Right atrium auricular region (tissue), 2 donors: Measurements from ENCODE around the gene MATN1. TPM values are rescaled to one million over a fixed set of nuclear protein-coding genes. Genes with fewer than 3 reads are reported as not detected.

ENCODE experiments used
- DNase-seq: peaks from one replicate; pipeline ENCODE4 v3.0.0-alpha.2; 2019; ENCODE audit warnings: low spot score
- H3K27ac ChIP-seq, 2 donors: fragments of 200-600 bp; sonication (generic); 1 replicate in 1 of 2; 2 replicates in 1 of 2; pipeline ENCODE4 v1.5.1; 2016 to 2019
- H3K27me3 ChIP-seq, 2 donors: fragments of 200-600 bp; sonication (generic); one replicate each; pipeline versions ENCODE4 v1.5.1 to v1.6.0; 2017 to 2019
- H3K36me3 ChIP-seq: fragments of 200-600 bp; sonication (generic); one replicate; pipeline ENCODE4 v1.5.1; 2016
- H3K4me1 ChIP-seq, 2 donors: fragments of 200-600 bp; sonication (generic); one replicate each; pipeline versions ENCODE4 v1.5.1 to v1.6.0; 2017 to 2019
- H3K4me3 ChIP-seq, 2 donors: fragments of 200-600 bp; sonication (generic); 1 replicate in 1 of 2; 2 replicates in 1 of 2; pipeline ENCODE4 v1.5.1; 2017 to 2019; ENCODE audit warnings: mild to moderate bottlenecking in 1 of 2, moderate library complexity in 1 of 2
- H3K9me3 ChIP-seq, 2 donors: fragments of 200-600 bp; sonication (generic); one replicate each; pipeline ENCODE4 v1.5.1; 2019
- CTCF ChIP-seq, 2 donors: fragments of 200-600 bp; sonication (generic); IDR thresholded peaks; one replicate each; pipeline ENCODE4 v1.5.1; 2019; ENCODE audit warnings: antibody characterized with exemption in 2 of 2
- total RNA-seq, 2 donors: library from RNA; depleted of rRNA; stranded (reverse); fragments of >200 nt; gene quantifications; one replicate each; pipeline ENCODE4 v1.1.0, GENCODE V29; 2016

Gene MATN1
- total RNA-seq, 2 donors from 2014 or later, result not detected

DNA sequence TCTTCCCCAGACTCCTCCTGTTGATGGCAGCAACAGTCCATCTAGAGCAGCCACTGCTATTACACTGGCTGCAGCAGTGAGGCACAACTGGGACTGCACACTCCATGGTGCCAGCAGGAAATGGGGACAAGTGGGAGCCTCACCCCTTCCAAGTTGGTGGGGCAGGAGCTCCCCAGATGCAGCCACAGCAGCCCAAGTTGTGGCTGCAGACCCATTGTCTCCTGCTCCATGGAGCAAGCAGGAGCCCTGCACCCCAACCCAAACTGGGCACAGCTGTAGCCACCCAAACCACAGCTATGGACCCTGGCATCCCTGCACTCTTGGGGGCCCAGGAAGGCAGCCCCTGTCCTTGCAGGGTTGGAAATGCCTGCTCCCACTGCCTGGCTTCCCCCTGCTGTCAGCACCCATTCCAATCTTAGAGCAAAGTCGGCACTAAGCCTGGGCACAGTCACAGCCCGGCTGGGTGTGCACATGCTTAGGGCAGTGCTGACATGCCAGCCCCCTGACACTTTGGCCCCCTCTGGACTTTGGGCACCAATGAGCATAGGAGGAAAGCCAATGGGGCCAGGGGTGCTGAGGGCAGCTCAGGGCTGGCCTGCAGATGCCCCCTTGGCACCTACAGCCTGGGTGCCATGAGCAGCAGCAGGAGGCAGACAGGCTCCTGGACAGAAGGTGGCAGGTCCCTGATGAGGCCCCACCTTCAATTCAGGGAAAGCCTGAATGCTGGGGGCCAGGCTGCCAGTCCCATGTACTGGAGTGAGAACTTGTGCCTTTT lies 44.0 kb downstream of the MATN1 start:
- no peak for DNase-seq
- H3K9me3 ChIP-seq, result peaks cover 0 to 7% of the 10 kb centered on the region in 2 donors
- TF ChIP-seq CTCF (IDR thresholded peaks at IDR 0.05), result no peak
- H3K4me1 ChIP-seq, result peaks cover 0 to 15% of the 10 kb centered on the region in 2 donors
- no peak overlapping the region for H3K27ac ChIP-seq
- no peak overlapping the region for H3K4me3 ChIP-seq
- no peaks in the 10 kb centered on the region for H3K36me3 ChIP-seq
- no peaks in the 10 kb centered on the region for H3K27me3 ChIP-seq

GRCh38 chr1:30678209-30678608 lies 45.2 kb downstream of the MATN1 start:
- no peaks in the 10 kb centered on the region for H3K36me3 ChIP-seq
- no peak overlapping the region for H3K4me3 ChIP-seq
- H3K27ac ChIP-seq, result no peak overlapping the region
- DNase-seq, result no peak
- H3K27me3 ChIP-seq, result no peaks in the 10 kb centered on the region
- peaks cover 0 to 15% of the 10 kb centered on the region in 2 donors for H3K4me1 ChIP-seq
- no peak for TF ChIP-seq CTCF (IDR thresholded peaks at IDR 0.05)
- peaks cover 0 to 15% of the 10 kb centered on the region in 2 donors for H3K9me3 ChIP-seq

GRCh38 chr1:30677471-30677870 lies 45.9 kb downstream of the MATN1 start:
- Histone ChIP-seq H3K4me1 (peaks cover 0 to 11% of the 10 kb centered on the region in 2 donors), H3K9me3 (peaks cover 0 to 15% of the 10 kb centered on the region in 2 donors), H3K27ac (no peak overlapping the region), H3K4me3 (no peak overlapping the region), H3K36me3 (no peaks in the 10 kb centered on the region), H3K27me3 (no peaks in the 10 kb centered on the region)
- DNase-seq, result no peak
- TF ChIP-seq CTCF (IDR thresholded peaks at IDR 0.05), result no peak

DNA sequence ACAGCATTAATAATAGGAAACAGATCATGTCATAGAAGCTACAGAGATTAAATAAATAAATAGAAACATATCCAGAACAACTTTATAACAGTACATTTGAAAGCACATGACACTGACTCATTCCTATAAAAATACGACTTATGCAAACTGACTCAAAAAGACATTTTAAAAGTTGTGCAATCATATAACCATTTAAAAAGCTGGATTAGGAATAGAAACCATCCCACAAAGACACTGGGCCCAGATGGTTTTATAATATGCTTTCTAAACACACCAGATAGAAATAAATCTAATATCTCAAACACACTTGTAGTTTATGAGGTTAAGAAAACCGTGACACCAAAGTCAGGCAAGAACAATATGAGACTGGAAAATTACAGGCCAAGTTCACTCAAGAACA lies 47.6 kb downstream of the MATN1 start:
- no peak overlapping the region for H3K27ac ChIP-seq
- DNase-seq, result no peak

GRCh38 chr1:30675289-30675688 lies 48.1 kb downstream of the MATN1 start:
- Histone ChIP-seq H3K4me3 (no peak overlapping the region), H3K27ac (no peak overlapping the region), H3K9me3 (peaks cover 0 to 15% of the 10 kb centered on the region in 2 donors), H3K27me3 (no peaks in the 10 kb centered on the region), H3K4me1 (peaks cover 0 to 1% of the 10 kb centered on the region in 2 donors), H3K36me3 (no peaks in the 10 kb centered on the region)
- DNase-seq, result no peak
- no peak for TF ChIP-seq CTCF (IDR thresholded peaks at IDR 0.05)

More for the DNA sequence above, 47.6 kb downstream of the MATN1 start:
- peaks cover 0 to 15% of the 10 kb centered on the region in 2 donors for H3K9me3 ChIP-seq
- TF ChIP-seq CTCF (IDR thresholded peaks at IDR 0.05), result no peak
- H3K36me3 ChIP-seq, result no peaks in the 10 kb centered on the region
- peaks cover 0 to 6% of the 10 kb centered on the region in 2 donors for H3K4me1 ChIP-seq
- no peak overlapping the region for H3K4me3 ChIP-seq
- no peaks in the 10 kb centered on the region for H3K27me3 ChIP-seq
